Colonic mucosa (tissue), 4 donors: ENCODE results near the gene GATB. TPM values are rescaled to one million over a fixed set of nuclear protein-coding genes. Genes with fewer than 3 reads are reported as not detected.
A peak's percentile ranks its signal among the peaks of the same experiment; 100 is the strongest.

Experiments
- DNase-seq: peaks from one replicate; pipeline ENCODE4 v3.0.0-alpha.2; 2020
- H3K27ac ChIP-seq: fragments of 200-600 bp; one replicate; pipeline ENCODE4 v1.8.0; 2021
- H3K27me3 ChIP-seq: fragments of 200-600 bp; one replicate; pipeline ENCODE4 v1.8.0; 2021
- H3K36me3 ChIP-seq: fragments of 200-600 bp; one replicate; pipeline ENCODE4 v1.8.0; 2021
- H3K4me1 ChIP-seq: fragments of 200-600 bp; one replicate; pipeline ENCODE4 v1.8.0; 2021; ENCODE audit warnings: mild to moderate bottlenecking
- H3K4me3 ChIP-seq: fragments of 200-600 bp; one replicate; pipeline ENCODE4 v1.8.0; 2021
- H3K9ac ChIP-seq, 2 donors: one replicate each; pipeline ENCODE4 v1.7.0; 2013; ENCODE audit warnings: control low read depth in 2 of 2, low read depth in 2 of 2, low read length in 2 of 2
- H3K9me3 ChIP-seq: fragments of 200-600 bp; one replicate; pipeline ENCODE4 v1.8.0; 2021
- CTCF ChIP-seq: fragments of 200-600 bp; IDR thresholded peaks from one replicate; pipeline ENCODE4 v1.8.0; 2022; ENCODE audit warnings: antibody characterized with exemption, mild to moderate bottlenecking
- intact Hi-C: fragments of 100-400 bp; cut with DNase I; formaldehyde crosslinking; loops from one replicate; pipeline ENCODE4 v1.14.1; 2022
- total RNA-seq, 2 donors: library from RNA; stranded (reverse); fragmentation: NEBNext Ultra II Directional in 1 of 2; extraction: Animal tissue kit (Norgen Biotek cat#: 25700) in 1 of 2; gene quantifications; one replicate each; pipeline ENCODE4 v1.2.1, GENCODE V29; 2021
- donor health status: healthy.
- donor health status: DM: no; HTN: no; CAD: no.
- donor health status: DM: no; HTN: no; CAD: no.

Gene GATB
- total RNA-seq, 2 donors from 2014 or later: 20.9 to 22.9 TPM

GRCh38 chr4:151801547-151802516 lies 41.0 kb upstream of the GATB start:
- H3K27ac ChIP-seq: no peak overlapping the region
- DNase-seq: peak; percentile 39
- H3K4me3 ChIP-seq: no peak overlapping the region
- peak; percentile 84 for TF ChIP-seq CTCF
- H3K9ac ChIP-seq: no peak overlapping the region
- intact Hi-C loops: no loop called here
- H3K4me1 ChIP-seq: no peaks in the 10 kb centered on the region
- H3K36me3 ChIP-seq: no peaks in the 10 kb centered on the region
- no peaks in the 10 kb centered on the region for H3K9me3 ChIP-seq
- H3K27me3 ChIP-seq: no peaks in the 10 kb centered on the region

GRCh38 chr4:151799417-151800012 lies 38.7 kb upstream of the GATB start:
- Histone ChIP-seq H3K27me3 (no peaks in the 10 kb centered on the region), H3K36me3 (no peaks in the 10 kb centered on the region), H3K27ac (peak overlapping the region; percentile 39), H3K4me3 (no peak overlapping the region), H3K4me1 (no peaks in the 10 kb centered on the region), H3K9ac (no peak overlapping the region), H3K9me3 (no peaks in the 10 kb centered on the region)
- intact Hi-C loops: no loop called here
- TF ChIP-seq CTCF: no peak
- DNase-seq: no peak

- Histone ChIP-seq H3K27ac (peak overlapping the region; percentile 39), H3K9ac (peak overlapping the region in 1 of 2 donors; percentile 3), H3K4me1 (no peaks in the 10 kb centered on the region), H3K4me3 (no peak overlapping the region), H3K27me3 (no peaks in the 10 kb centered on the region), H3K9me3 (no peaks in the 10 kb centered on the region), H3K36me3 (no peaks in the 10 kb centered on the region)
- DNase-seq: no peak
- intact Hi-C loops: no loop called here
- TF ChIP-seq CTCF: no peak
Measured at GRCh38 chr4:151798678-151799416, 38.0 kb upstream of the GATB start.

- Histone ChIP-seq H3K27me3 (no peaks in the 10 kb centered on the region), H3K9ac (no peak overlapping the region), H3K4me1 (no peaks in the 10 kb centered on the region), H3K4me3 (no peak overlapping the region), H3K27ac (no peak overlapping the region), H3K36me3 (no peaks in the 10 kb centered on the region), H3K9me3 (no peaks in the 10 kb centered on the region)
- DNase-seq: no peak
- TF ChIP-seq CTCF: no peak
- intact Hi-C loops: no loop called here
Measured at GRCh38 chr4:151797853-151798252, 37.0 kb upstream of the GATB start.

- Histone ChIP-seq H3K27me3 (no peaks in the 10 kb centered on the region), H3K27ac (no peak overlapping the region), H3K9ac (no peak overlapping the region), H3K4me3 (no peak overlapping the region), H3K4me1 (no peaks in the 10 kb centered on the region), H3K36me3 (no peaks in the 10 kb centered on the region), H3K9me3 (no peaks in the 10 kb centered on the region)
- no peak for TF ChIP-seq CTCF
- intact Hi-C loops: no loop called here
- peak; percentile 48 for DNase-seq
Measured at GRCh38 chr4:151797131-151797530, 36.3 kb upstream of the GATB start.
